Activated T-cell treated with anti-CD3 and anti-CD28 coated beads, Interleukin-2, amount 50 U/mL, for 24 hours (primary cell): Measurements from ENCODE around the gene CLDN4.

Source experiments
- DNase-seq: peaks from one replicate; pipeline ENCODE4 v3.0.0-alpha.2; 2020
- H3K27ac Mint-ChIP-seq: 2 replicates; pipeline ENCODE4 v1.8.0; 2020; ENCODE audit warnings: mild to moderate bottlenecking, mixed read lengths
- H3K27me3 Mint-ChIP-seq: 2 replicates; pipeline ENCODE4 v1.8.0; 2020; ENCODE audit warnings: mixed read lengths
- H3K36me3 Mint-ChIP-seq: 2 replicates; pipeline ENCODE4 v1.8.0; 2020; ENCODE audit warnings: low read depth, mixed read lengths
- H3K4me1 Mint-ChIP-seq: 2 replicates; pipeline ENCODE4 v1.8.0; 2020; ENCODE audit warnings: low read depth, mixed read lengths
- H3K4me3 Mint-ChIP-seq: 2 replicates; pipeline ENCODE4 v1.8.0; 2020; ENCODE audit warnings: mild to moderate bottlenecking, moderate library complexity, mixed read lengths
- H3K9me3 Mint-ChIP-seq: 2 replicates; pipeline ENCODE4 v1.8.0; 2020; ENCODE audit warnings: mixed read lengths

The CLDN4 gene

DNA sequence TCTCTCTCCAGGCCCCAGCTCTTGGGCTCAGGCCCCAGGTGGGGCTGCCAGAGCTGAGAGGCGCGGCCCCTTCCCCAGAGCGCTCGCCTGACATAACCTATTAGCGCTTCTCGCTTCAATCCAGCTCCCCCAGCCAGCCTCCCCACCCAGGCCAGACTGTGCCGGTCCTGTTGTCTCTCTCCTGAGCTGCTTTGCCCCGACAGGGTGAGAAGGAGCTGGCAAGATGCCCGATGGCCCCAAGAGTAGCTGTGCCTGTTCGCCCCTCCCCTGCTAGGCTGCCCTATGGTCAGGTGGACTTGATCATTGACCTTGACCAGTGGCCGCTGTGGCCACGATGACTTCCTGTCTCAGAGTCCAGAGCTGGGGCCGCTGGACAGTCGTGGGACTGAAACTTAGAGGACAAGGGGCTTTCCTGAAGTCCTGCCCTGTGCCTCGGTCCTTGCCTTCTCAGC, 39.3 kb downstream of the CLDN4 start:
- Mint-ChIP-seq H3K36me3 (no peaks in the 10 kb centered on the region), H3K27me3 (no peaks in the 10 kb centered on the region), H3K27ac (no peak overlapping the region), H3K4me3 (no peak overlapping the region), H3K9me3 (no peaks in the 10 kb centered on the region), H3K4me1 (no peaks in the 10 kb centered on the region)
- DNase-seq, result no peak

DNA sequence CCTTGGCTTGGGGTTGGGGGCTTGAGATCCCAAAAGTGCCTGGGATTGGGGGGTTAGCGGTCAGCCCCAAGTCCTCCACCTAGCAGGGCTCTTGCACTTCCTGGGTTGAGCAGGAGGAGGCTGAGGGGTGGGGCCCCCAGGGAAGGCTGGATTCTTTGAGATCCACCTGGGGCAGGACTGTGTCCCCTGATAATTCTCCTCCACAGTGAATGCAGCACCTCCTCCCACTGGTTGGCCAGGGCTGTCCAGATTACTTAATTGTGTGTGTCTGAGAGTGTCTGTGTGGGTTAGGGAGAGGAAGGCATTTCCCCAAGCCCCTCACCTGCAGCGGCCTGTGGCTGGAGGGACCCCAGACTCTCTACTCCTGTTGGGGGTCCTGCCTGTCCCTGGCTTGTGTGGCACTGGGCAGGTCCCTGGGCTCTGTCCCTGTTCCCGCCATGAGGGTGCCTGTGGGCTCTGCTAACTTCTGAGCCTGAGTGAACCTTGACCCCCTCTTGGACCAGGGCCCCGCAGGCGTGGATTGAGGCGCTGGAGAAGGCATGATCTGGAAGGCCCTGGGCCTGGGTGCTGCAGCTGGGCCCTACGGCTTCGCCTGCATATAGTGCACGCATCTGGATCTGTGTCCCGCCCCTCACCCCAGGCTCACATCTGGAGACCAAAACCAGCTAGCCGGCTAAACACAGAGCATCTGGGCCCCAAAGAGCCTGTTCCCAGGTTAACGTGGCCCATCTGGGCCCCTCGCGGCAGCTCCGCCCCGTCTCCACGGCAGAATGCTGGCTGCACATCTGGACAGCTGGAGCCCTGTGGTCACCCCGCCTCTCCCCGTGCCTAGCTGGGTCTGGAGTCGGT, 40.6 kb downstream of the CLDN4 start:
- H3K4me1 Mint-ChIP-seq, result no peaks in the 10 kb centered on the region
- H3K27ac Mint-ChIP-seq, result no peak overlapping the region
- H3K9me3 Mint-ChIP-seq, result no peaks in the 10 kb centered on the region
- no peaks in the 10 kb centered on the region for H3K27me3 Mint-ChIP-seq
- no peak overlapping the region for H3K4me3 Mint-ChIP-seq
- no peak for DNase-seq
- H3K36me3 Mint-ChIP-seq, result no peaks in the 10 kb centered on the region

DNA sequence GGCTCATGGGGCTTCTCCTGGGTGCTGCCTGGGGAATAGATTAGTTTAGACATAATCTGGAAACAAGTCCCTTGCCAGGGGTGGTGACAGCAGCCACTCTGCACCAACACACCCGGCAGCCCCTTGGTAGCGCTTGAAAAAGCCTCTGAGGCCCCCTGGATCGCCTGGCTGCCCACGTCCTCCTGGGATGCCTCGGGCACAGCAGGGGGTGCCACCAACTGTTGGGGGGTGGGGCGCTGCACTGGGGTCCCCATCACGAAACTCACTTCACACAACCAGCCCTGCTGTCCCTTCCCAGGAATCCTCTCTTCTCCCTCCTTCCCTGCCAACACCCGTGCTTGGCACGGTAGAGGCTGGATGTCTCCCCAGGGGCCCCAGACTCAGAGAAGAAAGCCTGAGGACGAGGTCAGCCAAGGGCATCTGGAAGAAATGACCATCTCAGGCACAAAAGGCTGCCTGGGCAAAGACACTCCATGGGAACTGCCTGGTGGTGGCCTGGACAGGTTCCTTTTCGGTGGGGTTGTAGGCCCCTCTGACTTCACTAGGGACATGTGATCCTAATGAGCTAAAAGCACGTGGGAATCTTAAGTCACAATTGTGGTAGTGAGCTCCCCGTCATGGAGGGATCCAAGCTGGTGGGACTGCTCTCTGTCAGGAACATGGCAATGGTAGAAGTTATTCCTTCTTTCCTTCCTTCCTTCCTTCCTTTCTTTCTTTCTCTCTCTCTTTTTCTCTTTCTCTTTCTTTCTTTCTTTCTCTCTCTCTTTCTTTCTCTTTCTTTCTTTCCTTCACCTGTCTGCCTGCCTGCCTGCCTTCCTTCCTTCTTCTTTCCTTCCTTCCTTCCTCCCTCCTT, 41.5 kb downstream of the CLDN4 start:
- Mint-ChIP-seq H3K27ac (no peak overlapping the region), H3K36me3 (no peaks in the 10 kb centered on the region), H3K4me3 (no peak overlapping the region), H3K9me3 (no peaks in the 10 kb centered on the region), H3K27me3 (no peaks in the 10 kb centered on the region), H3K4me1 (no peaks in the 10 kb centered on the region)
- DNase-seq, result no peak

- Mint-ChIP-seq H3K9me3 (no peaks in the 10 kb centered on the region), H3K4me1 (no peaks in the 10 kb centered on the region), H3K27me3 (peaks cover 12% of the 10 kb centered on the region), H3K4me3 (no peak overlapping the region), H3K27ac (no peak overlapping the region), H3K36me3 (no peaks in the 10 kb centered on the region)
- no peak for DNase-seq
Measured at GRCh38 chr7:73876361-73876760, 45.6 kb downstream of the CLDN4 start.

DNA sequence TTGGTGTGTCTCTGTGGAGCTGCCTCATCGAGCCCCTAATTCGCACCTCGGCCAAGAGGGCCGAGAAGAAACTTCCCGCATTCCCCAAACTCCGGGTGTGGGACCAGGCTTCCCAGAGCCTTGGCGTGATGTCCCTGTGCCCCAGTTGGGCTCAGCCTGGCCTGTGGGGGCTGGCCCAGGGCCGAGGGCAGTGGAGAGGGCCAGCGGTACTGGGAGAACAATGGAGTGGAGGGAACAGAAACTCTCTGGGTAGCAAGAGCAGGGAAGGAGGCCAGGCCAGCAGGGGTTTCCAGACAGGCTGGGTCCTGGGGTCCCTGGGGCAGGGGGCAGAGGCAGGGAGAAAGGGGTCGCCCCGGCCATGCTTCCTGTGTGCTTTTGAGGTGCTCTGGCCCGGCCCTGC, 46.2 kb downstream of the CLDN4 start:
- Mint-ChIP-seq H3K9me3 (no peaks in the 10 kb centered on the region), H3K4me3 (no peak overlapping the region), H3K4me1 (no peaks in the 10 kb centered on the region), H3K27me3 (peaks cover 16% of the 10 kb centered on the region), H3K27ac (no peak overlapping the region), H3K36me3 (no peaks in the 10 kb centered on the region)
- no peak for DNase-seq

DNA sequence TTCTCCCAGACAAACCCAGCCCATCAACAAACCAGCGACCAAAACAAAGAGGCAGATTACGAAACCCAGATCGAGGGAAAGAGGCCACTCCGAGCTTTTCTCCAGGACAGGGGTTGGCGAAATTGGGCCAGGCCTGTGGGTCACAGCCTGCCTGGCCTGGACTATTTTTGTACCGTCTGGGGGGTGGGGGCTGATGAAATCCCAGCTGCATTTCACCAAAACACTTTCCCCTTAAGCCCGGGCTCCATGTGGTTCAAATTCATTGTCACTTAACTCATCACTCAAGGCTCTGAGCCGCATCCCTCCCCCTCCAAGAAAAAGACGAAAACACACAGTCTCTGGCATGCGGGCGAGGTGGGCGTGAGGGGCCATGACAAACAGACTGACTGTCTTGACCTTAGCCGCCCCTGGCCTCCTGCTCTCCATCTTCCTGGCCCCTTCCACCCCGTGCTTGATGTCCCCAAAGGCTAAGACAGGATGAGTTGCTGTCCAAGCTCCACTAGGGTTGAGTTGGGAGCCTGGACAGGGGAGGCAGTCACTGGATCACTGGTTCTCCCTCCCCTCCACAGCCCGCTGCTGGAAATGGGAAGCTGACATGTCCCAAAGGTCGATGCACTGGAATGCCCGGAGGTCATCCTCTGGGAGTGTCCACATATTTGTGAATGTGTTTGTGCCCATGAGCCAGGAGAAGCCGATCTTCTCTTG, 49.3 kb downstream of the CLDN4 start:
- no peak for DNase-seq
- no peak overlapping the region for H3K4me3 Mint-ChIP-seq
- peaks cover 16% of the 10 kb centered on the region for H3K27me3 Mint-ChIP-seq
- H3K9me3 Mint-ChIP-seq, result no peaks in the 10 kb centered on the region
- no peaks in the 10 kb centered on the region for H3K4me1 Mint-ChIP-seq
- H3K27ac Mint-ChIP-seq, result no peak overlapping the region
- H3K36me3 Mint-ChIP-seq, result no peaks in the 10 kb centered on the region

DNA sequence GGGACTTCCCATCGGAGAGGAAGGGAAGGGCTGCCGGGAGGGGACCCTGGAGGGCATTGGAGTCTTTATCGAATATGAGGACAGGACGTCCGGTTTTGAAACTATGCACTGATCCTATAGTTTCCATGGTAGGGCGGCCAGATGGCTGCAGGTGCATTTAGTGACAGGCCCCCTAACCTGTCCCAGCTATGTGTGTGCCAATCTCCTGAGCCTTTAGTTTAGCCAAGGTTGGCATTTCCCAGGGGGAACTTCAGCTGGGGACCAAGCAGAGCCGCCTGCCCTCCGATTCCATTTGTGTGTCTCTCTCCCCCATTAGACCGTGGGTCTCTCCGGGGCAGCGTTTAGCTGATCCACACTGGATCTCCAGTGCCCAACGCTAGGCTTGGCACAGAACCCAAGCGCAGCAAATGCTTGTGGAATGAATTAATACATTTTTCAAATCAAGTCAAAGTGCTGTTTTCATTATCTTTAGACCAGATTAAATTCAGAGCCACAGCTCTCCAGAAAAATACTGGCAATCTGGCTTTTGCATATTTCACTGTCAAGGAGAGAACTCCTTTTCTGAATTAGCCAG, 50.0 kb downstream of the CLDN4 start:
- Mint-ChIP-seq H3K36me3 (no peaks in the 10 kb centered on the region), H3K27ac (no peak overlapping the region), H3K4me1 (no peaks in the 10 kb centered on the region), H3K9me3 (no peaks in the 10 kb centered on the region), H3K27me3 (peaks cover 20% of the 10 kb centered on the region), H3K4me3 (no peak overlapping the region)
- DNase-seq, result no peak

DNA sequence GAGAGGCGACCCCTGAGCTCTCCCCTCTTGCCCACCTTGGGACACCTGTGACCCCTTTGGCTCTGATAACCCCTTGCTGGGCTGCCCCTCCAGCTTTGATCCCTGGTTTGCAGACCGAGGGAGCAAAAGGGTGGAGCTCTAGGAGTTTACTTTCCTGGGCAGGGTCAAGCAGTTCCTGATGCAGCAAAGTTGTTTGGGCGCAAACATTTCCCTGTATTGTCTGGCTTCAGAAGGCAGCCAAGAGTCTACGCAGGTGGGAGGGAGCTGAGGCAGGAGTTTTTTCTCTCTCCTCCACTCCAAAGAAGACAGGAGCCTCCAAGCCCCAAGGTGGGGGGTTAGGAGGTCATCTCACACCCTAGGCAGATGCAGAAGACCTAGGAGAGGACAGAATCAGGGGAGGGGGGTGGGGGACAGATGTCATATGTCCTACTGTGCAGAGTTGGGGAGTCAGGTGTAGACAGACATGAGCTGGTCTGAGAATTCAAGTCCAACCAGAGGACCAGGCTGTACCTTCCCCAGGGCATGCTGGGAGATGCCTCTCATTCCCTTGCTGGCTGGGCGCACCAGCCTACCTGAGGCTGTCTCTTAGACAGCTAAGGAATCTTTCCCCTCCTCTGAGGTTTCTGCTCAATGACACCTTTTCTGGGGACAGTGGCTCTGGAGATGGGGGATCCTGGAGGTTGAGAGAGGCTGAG, 50.7 kb downstream of the CLDN4 start:
- Mint-ChIP-seq H3K4me3 (no peak overlapping the region), H3K27me3 (peaks cover 26% of the 10 kb centered on the region), H3K27ac (no peak overlapping the region), H3K4me1 (no peaks in the 10 kb centered on the region), H3K9me3 (no peaks in the 10 kb centered on the region), H3K36me3 (no peaks in the 10 kb centered on the region)
- no peak for DNase-seq

DNA sequence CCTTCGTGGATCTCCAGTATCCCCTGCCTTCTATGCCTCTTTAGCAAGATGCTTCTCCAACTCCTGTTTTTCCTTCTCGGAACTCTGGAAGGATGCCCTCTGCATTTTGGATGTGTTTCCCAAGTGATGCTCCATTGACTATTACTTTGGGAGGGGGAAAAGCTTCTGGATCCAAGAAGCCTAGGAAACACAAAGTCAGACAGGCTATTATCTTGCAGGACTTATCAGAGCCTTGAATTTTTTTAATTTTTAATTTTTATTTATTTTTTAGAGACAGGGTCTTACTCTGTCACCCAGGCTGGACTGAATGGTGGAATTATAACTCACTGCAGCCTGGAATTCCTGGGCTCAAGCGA, 51.2 kb downstream of the CLDN4 start:
- H3K9me3 Mint-ChIP-seq, result no peaks in the 10 kb centered on the region
- DNase-seq, result no peak

More for the DNA sequence above, 51.2 kb downstream of the CLDN4 start:
- H3K27me3 Mint-ChIP-seq, result peaks cover 30% of the 10 kb centered on the region
- H3K36me3 Mint-ChIP-seq, result no peaks in the 10 kb centered on the region
- H3K4me3 Mint-ChIP-seq, result no peak overlapping the region
- no peak overlapping the region for H3K27ac Mint-ChIP-seq
- H3K4me1 Mint-ChIP-seq, result no peaks in the 10 kb centered on the region
